ENCODE data around the gene PRRX1.

PRRX1 gene

GRCh38 chr1:170664093-170664827, at the start of gene PRRX1:
PRRX1 (plus strand) TSS chr1:170664131; CDS start chr1:170664219, 88 bp downstream.
- no peak for DNase-seq (ENCODE audit: low read depth in 2 of 2)

- DNase-seq (ENCODE audit: low read depth in 2 of 2): no peak
Measured at GRCh38 chr1:170617591-170618330, 46.2 kb upstream of the PRRX1 start.

- no peak for DNase-seq (ENCODE audit: low read depth in 2 of 2)
Measured at GRCh38 chr1:170618421-170618820, 45.5 kb upstream of the PRRX1 start.

GRCh38 chr1:170619241-170620028, 44.5 kb upstream of the PRRX1 start:
- DNase-seq (ENCODE audit: low read depth in 2 of 2): no peak

GRCh38 chr1:170620164-170620563, 43.8 kb upstream of the PRRX1 start:
- DNase-seq (ENCODE audit: low read depth in 2 of 2): no peak

GRCh38 chr1:170623171-170623570, 40.8 kb upstream of the PRRX1 start:
- DNase-seq (ENCODE audit: low read depth in 2 of 2): no peak

- DNase-seq (ENCODE audit: low read depth in 2 of 2): no peak
Measured at GRCh38 chr1:170624146-170624545, 39.8 kb upstream of the PRRX1 start.

- DNase-seq (ENCODE audit: low read depth in 2 of 2): no peak
Measured at GRCh38 chr1:170630977-170631376, 33.0 kb upstream of the PRRX1 start.

GRCh38 chr1:170634293-170634692, 29.6 kb upstream of the PRRX1 start:
- no peak for DNase-seq (ENCODE audit: low read depth in 2 of 2)

GRCh38 chr1:170634824-170635410, 29.0 kb upstream of the PRRX1 start:
- no peak for DNase-seq (ENCODE audit: low read depth in 2 of 2)

- DNase-seq (ENCODE audit: low read depth in 2 of 2): no peak
Measured at GRCh38 chr1:170640581-170640980, 23.4 kb upstream of the PRRX1 start.

- no peak for DNase-seq (ENCODE audit: low read depth in 2 of 2)
Measured at GRCh38 chr1:170657275-170657853, 6.6 kb upstream of the PRRX1 start.

- no peak for DNase-seq (ENCODE audit: low read depth in 2 of 2)
Measured at GRCh38 chr1:170659399-170660035, 4.4 kb upstream of the PRRX1 start.

GRCh38 chr1:170660281-170660713, 3.6 kb upstream of the PRRX1 start:
- no peak for DNase-seq (ENCODE audit: low read depth in 2 of 2)

- DNase-seq (ENCODE audit: low read depth in 2 of 2): no peak
Measured at GRCh38 chr1:170660871-170661645, 2.9 kb upstream of the PRRX1 start.

GRCh38 chr1:170661646-170662411, 2.1 kb upstream of the PRRX1 start:
- no peak for DNase-seq (ENCODE audit: low read depth in 2 of 2)

GRCh38 chr1:170662561-170663403, 1.1 kb upstream of the PRRX1 start:
- DNase-seq (ENCODE audit: low read depth in 2 of 2): no peak

- DNase-seq (ENCODE audit: low read depth in 2 of 2): no peak
Measured at GRCh38 chr1:170663404-170664092, 383 bp upstream of the PRRX1 start.

All from stimulated activated CD4-positive, alpha-beta T cell treated with anti-CD3 and anti-CD28 coated beads, Interleukin-12 subunit alpha, Interleukin-12 subunit beta, amount 100 ng/mL, for 24 hours (primary cell).